ENCODE results near the gene UGCG.
"Not testable (repeated sequence)": the region's sequence is repeated elsewhere in the genome, so short reads cannot be mapped to it uniquely, and the experiment has no call there.

The UGCG gene

DNA sequence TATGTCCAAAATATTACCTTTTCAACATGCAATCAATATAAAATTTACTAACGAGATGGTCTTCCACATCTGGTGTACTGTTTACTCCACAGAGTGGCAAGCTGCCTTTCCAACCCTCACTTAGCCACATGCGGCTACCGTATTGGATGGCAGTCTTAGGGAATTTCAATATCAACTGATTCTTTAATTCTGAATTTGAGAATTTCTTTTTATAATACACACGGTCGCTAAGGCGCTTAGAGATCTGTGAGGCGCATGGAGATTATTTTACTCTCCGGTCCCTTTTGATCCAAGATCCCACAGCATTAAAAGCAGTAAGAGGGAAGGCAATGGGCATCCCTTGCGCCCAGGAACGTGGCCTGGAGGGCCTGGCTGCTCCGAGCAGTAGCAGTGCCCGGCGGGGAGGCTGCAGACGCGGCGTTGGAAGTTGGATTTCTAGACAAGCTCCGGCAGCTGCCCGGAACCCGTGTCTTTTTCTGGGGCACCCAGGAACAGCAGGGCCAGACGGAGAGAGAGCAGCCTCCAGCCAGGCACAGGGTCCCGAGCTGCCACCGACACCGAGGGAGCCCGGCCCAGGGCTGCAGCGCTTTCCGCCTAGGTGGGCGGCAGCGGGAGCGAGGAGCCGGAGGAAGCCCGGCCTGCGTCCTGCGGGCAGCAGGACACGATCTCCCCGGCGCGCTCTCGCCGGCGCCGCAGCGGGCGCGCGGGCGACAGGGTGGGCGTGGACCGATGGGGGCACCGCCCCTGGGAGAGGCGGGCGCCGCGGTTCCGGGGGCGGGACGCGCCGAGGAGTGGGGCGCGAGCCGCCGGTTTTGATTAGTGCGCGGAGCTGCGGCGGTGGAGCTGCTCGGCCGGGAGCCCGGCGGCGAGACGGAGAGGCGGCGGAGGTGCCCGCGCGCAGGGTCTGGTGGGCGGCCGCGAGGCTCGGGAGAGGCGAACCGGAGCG, at the start of gene UGCG:
TSS of gene UGCG (plus strand) at position 819 of the 946 bp plus-strand sequence. CDS start 402 bp downstream, outside the sequence.
- DNase-seq = peak; percentile 82 to 89

DNA sequence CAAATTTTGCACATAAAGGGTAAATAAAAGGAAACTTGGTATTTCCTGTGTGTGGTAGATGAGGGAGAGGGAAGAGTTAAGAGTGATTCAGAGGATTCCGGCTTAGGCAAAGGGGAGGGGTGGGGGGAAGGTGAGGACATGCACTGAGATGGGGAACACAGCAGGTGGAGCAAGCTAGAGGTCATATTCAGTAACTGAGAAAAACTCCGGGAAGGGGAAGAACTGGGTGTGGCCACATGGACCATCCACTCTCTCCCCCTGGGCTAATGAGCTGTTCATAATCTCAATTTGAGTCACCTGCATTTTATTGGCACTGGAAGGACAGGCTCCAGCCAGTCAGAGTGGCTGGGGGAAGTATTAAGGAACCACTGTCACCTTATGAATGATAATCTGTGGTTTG, 45.1 kb upstream of the UGCG start:
- no peak for DNase-seq

DNA sequence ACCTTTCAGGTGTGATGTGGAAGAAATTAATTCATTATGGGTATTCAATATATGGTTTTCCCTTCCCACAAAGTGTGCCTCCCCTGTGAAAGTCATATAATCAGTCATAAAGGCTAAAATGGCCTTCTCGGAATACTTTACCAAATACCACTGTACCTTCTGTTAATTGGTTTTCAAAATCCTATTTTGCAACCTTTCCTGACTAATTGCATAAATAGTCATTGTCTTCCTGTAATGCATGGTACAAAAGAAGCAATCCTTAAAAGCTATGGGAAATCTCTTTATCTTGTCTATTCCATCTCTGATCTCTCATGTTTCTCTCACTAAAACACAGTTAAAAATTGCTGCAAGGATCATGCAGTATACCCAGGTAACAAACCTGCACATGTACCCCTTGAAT, 44.3 kb upstream of the UGCG start:
- no peak for DNase-seq

DNA sequence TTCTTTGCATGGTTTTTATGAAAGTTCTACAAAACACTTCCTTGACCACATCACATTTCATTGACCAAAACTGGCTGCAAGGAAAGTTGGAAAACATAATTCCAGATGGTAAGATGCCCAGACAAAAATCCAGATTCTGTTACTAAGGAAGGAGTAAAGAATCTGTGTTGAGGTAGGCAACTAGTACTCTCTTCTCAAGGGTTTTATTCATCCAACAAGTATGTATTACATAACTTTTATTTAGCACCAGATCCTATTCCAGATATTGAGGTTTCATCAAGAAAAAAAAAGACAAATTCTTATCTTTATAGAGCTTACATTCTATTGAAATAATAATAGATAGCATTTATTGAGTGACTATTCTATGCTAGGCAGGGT, 43.2 kb upstream of the UGCG start:
- no peak for DNase-seq

DNA sequence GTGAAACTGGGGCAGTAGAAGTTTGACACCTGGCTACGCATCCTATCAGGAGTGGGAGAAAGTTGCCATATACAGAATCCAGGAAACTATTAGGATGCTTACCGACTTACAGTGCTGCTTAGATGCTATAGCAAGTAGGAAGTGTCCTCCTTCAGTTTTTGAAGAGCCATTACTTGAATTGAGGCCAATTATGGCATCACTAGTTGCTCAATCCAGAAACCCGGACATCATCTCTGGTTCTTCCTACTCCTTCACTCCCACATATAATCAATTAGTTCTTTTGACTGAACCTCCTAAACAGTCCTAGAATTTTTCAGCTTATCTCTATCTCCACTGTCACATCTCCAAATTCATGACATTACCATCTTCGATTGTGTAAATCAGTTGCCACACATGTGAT, 41.8 kb upstream of the UGCG start:
- DNase-seq = no peak

DNA sequence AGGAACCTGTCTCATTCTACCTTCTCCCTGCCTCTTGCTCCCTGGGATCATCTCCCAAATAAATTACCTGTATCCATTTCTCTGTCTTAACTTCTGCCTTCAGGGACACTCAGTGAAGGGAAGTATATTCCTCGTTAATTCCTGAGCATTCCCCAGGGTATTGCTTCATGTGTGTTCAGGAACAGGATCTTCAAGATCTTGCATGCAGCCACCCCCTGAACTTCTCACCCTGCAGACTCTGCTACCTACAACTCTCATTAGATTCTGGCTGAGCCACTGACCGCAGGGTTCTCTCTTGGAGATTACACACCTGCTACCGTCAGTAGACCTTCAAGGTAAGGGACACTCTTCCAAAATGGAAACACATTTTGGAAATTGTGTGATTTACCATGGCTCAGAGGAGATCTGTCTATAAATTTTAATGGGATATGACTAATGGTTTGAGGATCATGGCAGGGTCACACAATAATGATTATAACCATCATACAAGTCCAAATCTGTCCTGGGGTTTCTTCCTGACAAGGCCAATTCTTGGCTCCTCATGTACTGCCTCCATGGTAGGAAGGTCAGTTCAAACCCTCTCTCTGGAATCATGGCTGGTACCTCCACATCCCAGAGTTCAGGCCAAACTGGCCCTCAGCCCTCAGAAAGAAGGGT, 38.9 kb upstream of the UGCG start:
- DNase-seq = no peak

DNA sequence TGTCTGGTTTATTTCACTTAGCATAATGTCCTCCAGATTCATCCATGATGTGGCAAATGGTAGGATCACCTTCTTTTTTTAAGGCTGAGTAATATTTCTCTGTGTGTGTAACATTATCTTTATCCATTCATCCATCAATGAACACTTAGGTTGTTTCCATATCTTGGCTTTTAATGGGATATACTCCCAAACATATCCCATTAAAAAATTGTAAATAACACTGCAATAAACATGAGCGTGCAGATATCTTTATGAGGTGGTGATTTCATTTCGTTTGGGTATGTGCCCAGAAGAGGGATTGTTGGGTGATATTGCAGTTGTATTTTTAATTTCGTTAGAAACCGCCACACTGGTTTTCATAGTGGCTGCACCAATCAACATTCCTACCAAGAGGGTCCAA, 36.2 kb upstream of the UGCG start:
- DNase-seq = no peak

DNA sequence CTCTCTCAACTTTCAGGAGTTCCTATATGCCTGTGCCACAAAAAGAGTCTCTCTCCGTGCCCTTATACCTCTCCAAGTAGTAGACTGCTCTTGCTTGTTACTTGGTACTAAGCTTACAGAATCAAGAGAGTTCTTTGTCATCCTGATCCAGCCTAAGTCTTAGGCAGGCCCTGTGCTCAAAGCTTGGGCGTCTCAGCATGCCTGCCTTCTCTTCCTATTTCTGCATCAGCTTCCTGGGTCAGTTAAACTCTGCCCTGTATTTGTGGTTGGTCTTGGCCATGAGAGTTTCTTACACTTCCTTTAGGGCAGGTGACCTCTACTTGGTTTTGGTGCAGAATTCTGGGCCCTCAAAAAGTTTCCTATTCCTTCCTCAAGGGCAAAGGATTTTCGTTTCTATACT, 33.0 kb upstream of the UGCG start:
- no peak for DNase-seq

DNA sequence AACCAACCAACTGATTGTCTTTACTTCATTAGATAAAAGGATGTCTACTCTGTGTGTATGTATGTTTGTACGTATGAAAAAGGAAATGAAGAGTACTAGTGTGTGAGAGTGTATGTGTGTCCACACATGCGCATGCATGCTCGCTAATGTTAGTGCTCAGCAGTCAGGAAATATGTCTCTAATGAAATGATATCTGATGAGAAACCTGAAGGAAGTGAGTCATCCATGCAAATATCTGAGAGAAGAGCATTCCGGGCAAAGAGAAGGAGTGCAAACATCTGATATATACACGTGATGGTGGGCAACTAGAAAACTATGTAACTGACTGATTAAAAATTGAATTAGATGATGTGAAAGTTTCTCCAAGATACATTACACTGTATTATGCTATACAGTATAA, 29.6 kb upstream of the UGCG start:
- DNase-seq = peak in 1 of 2 donors; percentile 52

DNA sequence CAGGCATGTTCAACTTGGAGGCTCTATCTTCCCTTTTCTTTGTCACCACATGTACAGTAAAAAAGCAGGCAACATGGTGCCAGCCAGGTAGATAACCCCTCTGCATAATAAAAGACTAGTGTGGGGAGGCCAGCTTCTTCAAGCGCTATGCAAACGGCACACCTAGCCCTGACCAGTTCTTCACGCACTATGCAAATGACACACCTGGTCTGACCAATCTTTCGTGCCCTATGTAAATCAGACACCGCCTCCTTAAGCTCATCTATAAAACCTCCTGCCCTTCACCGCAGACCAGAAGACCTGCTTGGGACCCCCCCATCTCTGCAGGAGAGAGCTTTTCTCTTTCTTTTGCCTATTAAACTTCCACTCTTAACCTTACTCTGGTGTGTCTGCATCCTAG, 28.1 kb upstream of the UGCG start:
- DNase-seq = no peak

DNA sequence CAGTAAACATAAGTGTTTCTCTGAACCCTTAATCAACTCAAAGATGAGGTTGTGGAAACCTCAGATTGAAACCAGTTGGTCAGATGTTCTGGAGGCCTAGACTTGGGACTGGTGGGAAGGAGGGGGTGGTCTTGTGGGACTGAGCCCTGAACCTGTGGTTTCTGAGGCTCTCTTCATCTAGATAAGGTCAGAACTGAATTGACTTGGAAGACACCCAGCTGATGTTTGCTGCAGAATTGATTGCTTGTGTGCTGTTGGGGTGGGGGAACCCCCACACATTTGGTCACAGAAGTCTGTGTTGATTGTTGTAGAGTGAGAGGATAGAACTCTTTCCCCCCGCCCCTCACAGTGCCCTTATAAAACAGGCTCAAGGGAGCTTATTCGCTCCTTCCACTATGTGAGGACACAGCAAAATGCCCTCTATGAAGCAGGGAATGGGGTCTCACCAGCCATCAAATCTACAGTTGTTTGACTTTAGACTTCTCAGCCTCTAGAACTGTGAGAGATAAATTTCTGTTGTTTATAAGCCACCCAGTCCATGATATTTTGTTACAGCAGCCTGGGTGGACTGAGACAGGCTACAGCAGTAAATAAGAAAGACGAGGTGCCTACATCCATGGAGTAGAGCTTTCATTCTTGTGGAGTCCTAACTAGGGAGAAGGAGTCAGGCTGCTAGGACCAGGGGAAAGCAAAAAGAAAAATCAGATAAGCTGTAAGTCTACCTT, 25.7 kb upstream of the UGCG start:
- no peak for DNase-seq

DNA sequence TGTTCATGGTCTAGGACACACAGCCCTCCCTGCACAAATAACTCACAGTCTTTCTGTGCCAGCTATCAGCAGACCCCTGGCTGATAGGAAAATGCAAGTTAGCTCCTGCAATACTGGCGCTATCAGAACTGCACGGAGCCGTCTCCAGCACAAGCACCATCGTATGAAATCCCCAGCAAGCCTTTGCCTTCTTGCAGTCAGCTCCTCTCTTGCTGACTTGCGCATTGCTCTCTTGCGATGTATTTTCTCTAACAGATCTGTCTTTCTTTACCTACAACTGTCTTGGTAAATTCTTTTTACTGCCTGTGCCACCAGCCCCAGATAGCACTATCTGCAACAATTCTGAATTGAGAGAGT, 25.1 kb upstream of the UGCG start:
- DNase-seq = no peak

DNA sequence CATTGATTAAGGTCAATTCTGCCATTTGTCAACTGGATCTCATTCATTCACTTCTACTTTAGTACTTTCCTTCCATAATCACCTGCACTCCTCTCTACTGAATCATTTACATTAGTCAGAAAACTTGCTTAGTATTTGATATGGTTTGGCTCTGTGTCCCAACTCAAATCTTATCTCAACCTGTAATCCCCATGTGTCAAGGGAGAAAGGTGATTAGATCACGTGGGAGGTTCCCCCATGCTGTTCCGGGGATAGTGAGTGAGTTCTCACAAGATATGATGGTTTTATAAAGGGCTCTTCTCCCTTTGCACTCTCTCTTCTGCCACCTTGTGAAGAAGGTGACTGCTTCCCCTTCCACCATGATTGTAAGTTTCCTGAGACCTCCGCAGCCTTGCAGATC, 23.7 kb upstream of the UGCG start:
- no peak for DNase-seq

DNA sequence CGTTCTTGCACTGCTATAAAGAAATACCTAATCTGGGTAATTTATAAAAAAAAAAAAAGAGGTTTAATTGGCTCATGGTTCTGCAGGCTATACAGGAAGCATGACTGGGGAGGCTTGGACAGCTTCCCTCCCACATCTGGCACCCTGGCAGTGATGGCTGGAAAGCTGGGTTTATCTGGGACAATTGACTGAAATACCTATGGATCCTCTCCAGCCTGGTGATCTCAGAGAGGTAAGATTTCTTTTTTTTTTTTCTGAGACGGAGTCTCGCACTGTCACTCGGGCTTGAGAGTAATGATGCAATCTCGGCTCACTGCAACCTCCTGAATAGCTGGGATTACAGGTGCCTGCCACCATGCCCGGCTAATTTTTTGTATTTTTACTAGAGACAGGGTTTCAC, 22.7 kb upstream of the UGCG start:
- DNase-seq = no peak

DNA sequence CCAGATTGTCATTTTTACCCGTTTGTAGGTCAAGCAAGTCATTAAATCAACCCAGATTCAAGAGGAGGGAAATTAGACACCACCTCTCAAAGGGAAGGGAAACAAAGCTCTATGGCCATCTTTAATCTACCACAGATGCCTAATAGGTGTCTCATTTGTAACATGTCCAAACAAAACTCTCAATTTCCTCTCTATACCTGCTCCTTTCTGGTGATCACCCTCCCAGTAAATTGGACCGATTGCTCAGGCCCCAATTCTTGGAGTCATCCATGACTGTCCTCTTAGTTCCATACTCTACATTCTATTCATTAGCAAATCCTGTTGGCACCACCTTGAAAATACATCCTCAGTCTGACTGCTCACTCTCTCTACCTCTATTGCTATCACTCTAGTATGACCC, 22.1 kb upstream of the UGCG start:
- no peak for DNase-seq

DNA sequence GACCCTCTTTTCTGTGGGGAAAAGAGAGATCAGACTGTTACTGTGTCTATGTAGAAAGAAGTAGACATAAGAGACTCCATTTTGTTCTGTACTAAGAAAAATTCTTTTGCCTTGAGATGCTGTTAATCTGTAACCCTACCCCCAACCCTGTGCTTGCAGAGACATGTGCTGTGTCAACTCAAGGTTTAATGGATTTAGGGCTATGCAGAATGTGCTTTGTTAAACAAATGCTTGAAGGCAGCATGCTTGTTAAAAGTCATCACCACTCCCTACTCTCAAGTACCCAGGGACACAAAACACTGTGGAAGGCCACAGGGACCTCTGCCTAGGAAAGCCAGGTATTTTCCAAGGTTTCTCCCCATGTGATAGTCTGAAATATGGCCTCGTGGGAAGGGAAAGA, 21.3 kb upstream of the UGCG start:
- DNase-seq = not testable (repeated sequence)

DNA sequence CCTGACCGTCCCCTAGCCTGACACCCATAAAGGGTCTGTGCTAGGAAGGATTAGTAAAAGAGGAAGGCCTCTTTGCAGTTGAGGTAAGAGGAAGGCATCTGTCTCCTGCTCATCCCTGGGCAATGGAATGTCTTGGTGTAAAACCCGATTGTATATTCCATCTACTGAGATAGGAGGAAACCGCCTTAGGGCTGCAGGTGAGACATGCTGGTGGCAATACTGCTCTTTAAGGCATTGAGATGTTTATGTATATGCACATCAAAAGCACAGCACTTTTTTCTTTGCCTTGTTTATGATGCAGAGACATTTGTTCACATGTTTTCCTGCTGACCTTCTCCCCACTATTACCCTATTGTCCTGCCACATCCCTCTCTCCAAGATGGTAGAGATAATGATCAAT, 20.9 kb upstream of the UGCG start:
- not testable (repeated sequence) for DNase-seq

DNA sequence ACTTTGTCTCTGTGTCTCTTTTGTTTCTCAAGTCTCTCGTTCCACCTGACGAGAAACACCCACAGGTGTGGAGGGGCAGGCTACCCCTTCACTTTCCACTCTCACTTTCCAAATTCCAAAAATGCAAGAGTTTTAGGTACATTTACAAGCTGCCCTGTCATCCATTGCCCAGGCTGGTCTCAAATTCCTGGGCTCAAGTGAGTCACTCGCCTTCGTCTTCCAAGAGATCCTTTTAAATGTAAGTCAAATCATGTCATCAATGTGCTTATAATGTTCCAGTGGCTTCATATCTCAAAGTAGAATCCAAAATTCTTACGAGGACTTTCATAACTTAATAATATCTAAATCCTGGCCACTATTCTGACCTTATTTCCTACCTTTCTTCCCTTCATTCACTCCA, 20.4 kb upstream of the UGCG start:
- DNase-seq = no peak

DNA sequence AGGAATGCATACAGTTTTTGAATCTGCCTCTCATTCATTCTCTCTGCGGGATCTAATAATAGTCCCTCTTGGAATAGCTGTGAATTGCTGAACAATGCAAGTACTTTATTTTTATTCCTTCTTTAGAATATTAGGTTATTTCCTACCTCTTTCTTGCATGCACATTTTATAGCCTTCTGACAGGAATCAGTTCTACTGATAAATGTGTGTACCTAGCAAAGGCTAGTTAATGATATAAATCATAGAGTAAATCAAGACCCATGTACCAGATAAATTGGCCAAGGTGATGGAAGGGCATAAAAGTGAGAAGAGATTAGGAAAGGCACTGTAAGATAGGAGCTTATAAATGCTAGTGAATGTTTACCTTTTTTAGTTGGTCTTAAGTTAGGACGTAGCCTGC, 19.2 kb upstream of the UGCG start:
- DNase-seq = no peak

DNA sequence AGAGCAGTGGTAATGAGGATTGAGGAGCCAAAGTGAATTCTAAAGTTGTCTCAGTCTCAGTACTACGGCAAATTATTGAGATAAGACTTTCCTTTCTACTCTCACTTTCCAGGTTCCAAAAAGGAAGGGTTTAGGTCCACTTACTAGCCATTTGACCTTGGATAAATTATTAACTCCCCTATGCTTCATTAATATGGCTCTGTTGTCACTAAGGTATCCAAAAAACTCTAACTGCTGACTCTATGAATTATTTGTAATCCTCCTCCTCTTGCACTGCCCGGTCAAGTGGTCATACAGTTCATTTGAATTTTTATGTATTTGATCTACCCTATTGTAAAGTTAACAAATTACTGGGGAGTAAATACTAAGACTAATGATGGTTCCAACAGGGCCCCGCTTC, 17.7 kb upstream of the UGCG start:
- no peak for DNase-seq

DNA sequence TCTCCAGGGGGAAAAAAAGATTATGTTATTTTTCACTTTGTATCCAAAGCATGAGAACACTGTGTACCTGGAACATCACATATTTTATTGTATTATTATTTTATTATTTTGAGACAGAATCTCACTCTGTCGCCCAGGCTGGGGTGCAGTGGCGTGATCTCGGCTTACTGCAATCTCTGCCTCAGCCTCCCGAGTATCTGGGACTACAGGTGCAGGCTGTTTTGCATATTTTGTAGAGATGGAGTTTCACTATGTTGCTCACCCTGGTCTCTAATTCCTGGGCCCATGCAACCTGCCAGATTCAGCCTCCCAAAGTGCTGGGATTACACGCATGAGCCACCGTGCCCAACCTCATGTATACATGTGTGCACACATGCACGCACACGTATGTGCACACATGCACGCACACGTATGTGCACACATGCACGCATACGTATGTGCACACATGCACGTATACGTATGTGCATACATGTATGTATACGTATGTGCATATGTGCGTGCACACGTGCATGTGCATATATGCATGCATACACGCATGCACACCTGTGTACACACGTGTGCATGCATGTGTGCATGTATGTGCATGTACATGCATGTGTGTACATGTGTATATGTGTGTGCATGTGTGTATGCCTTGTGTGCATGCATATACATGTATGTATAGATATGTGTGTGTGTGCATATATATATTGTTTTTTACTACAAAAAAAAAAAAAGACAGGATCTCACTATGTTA, 9.5 kb upstream of the UGCG start:
- DNase-seq = no peak

DNA sequence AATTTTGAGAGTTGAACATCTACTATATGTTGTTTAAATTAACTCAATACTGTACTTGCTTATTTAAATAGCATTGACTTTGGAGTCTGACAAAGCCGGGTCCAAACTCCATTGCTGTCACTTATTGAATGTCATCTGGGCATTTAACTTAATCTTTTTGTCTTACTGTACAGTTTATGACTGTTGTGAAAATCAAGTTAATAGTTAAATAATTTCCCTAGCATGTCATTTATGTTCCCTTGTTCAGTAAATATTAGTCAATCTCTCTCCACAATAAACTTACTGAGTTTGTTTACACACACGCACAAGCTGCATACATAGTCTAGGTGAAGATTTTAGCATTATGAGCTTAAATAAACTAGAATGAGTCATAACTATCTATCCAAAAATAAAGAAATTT, 6.3 kb upstream of the UGCG start:
- DNase-seq = no peak

DNA sequence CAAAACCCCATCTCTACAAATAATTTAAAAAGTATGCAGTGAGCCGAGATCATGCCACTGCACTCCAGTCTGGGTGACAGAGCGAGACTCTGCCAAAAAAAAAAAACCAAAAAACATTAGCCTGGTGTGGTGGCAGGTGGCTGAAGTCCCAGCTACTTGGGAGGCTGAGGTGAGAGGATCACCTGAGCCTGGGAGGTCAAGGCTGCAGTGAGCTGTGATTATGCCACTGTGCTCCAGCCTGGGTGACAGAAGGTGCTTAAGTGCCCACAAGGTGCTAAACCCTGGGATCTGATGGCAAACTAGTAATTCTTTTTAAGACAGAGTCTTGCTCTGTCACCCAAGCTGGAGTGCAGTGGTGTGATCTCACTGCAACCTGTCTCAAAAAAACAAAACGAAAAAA, 5.7 kb upstream of the UGCG start:
- not testable (repeated sequence) for DNase-seq
